OCI-LY7 (cell line): ENCODE results near the gene LZTS3. TPM values are rescaled to one million over a fixed set of nuclear protein-coding genes. Genes with fewer than 3 reads are reported as not detected.

Experiments used
- BruUV-seq: library from RNA; stranded (reverse); fragments of 400-500 nt; replicated peaks from 2 replicates; lab custom pipeline; 2021; lab: Mats Ljungman, UMichigan
- CTCF ChIA-PET: fragments of 300-600 bp; sonication (Branson Sonifier 250); formaldehyde crosslinking; loops from one replicate; lab custom pipeline; 2022; ENCODE audit warnings: antibody characterized with exemption; ENCODE audit not compliant: unreplicated experiment; lab: Charles Lee
- POLR2A ChIA-PET: fragments of 300-600 bp; sonication (Branson Sonifier 250); formaldehyde crosslinking; loops from one replicate; lab custom pipeline; 2022; ENCODE audit warnings: antibody characterized with exemption; lab: Charles Lee
- DNase-seq: peaks from one replicate; pipeline ENCODE4 v3.0.0-alpha.2; 2015; ENCODE audit warnings: low spot score
- H2AFZ ChIP-seq: fragments of 200-600 bp; sonication (generic), shearing (Covaris generic); 2 replicates; pipeline ENCODE4 v1.6.1; 2014; ENCODE audit warnings: mild to moderate bottlenecking, antibody characterized with exemption, low read length, moderate library complexity
- H3K27ac ChIP-seq: fragments of 200-600 bp; sonication (generic); 2 replicates; pipeline ENCODE4 v1.5.1; 2014; ENCODE audit warnings: mixed run types, low read depth, mild to moderate bottlenecking, moderate library complexity, low read length, inconsistent platforms; ENCODE audit not compliant: poor library complexity, severe bottlenecking
- H3K36me3 ChIP-seq: fragments of 200-600 bp; sonication (generic); 2 replicates; pipeline ENCODE4 v1.6.1; 2014; ENCODE audit warnings: mild to moderate bottlenecking, antibody characterized with exemption, low read length, moderate library complexity, mixed read lengths; ENCODE audit not compliant: insufficient read depth
- H3K4me1 ChIP-seq: fragments of 200-600 bp; sonication (generic); 2 replicates; pipeline ENCODE4 v1.5.1; 2014; ENCODE audit warnings: mild to moderate bottlenecking, low read length; ENCODE audit not compliant: insufficient read depth, poor library complexity, severe bottlenecking
- H3K4me2 ChIP-seq: fragments of 200-600 bp; sonication (generic); 2 replicates; pipeline ENCODE4 v1.6.1; 2014; ENCODE audit warnings: mild to moderate bottlenecking, low read length
- H3K4me3 ChIP-seq: fragments of 200-600 bp; sonication (generic); 2 replicates; pipeline ENCODE4 v1.5.1; 2014; ENCODE audit warnings: mild to moderate bottlenecking, low read depth, low read length; ENCODE audit not compliant: poor library complexity, severe bottlenecking
- H3K79me2 ChIP-seq: fragments of 200-600 bp; sonication (generic); 2 replicates; pipeline ENCODE4 v1.6.1; 2016; ENCODE audit warnings: low read depth, mild to moderate bottlenecking, low read length, moderate library complexity, mixed read lengths; ENCODE audit not compliant: insufficient read depth
- H3K9me2 ChIP-seq: fragments of 200-600 bp; sonication (generic); 2 replicates; pipeline ENCODE4 v1.6.1; 2016; ENCODE audit warnings: mild to moderate bottlenecking, low read length, mixed read lengths; ENCODE audit not compliant: insufficient read depth
- H3K9me3 ChIP-seq: fragments of 200-600 bp; sonication (generic); 2 replicates; pipeline ENCODE4 v1.6.1; 2014; ENCODE audit warnings: mild to moderate bottlenecking, mixed run types, low read length, mixed read lengths
- H4K20me1 ChIP-seq: fragments of 200-600 bp; sonication (generic); 2 replicates; pipeline ENCODE4 v1.6.1; 2014; ENCODE audit warnings: mild to moderate bottlenecking, antibody characterized with exemption, low read length, moderate library complexity, mixed read lengths; ENCODE audit not compliant: insufficient read depth
- EZH2phosphoT487 ChIP-seq: fragments of 200-600 bp; sonication (generic); IDR thresholded peaks from 2 replicates; pipeline ENCODE4 v1.6.1; 2018; ENCODE audit warnings: low read depth, borderline replicate concordance, mild to moderate bottlenecking, mixed run types, antibody characterized with exemption, low read length, moderate library complexity, mixed read lengths
- intact Hi-C: fragments of 100-400 bp; cut with micrococcal nuclease; formaldehyde crosslinking; loops from one replicate; pipeline ENCODE4 v1.10.0; 2022; ENCODE audit not compliant: unreplicated experiment
- total RNA-seq, 2 experiments: library from RNA; depleted of rRNA in 1 of 2; stranded (reverse); fragments of >200 nt in 1 of 2; shearing (Covaris generic) in 1 of 2; gene quantifications; 2 replicates each; pipeline ENCODE4 v1.2.3, GENCODE V29; 2014 to 2022
- TF ChIP-seq, protein P1 (sequence below): fragments of 200-600 bp; sonication (generic); conservative IDR thresholded peaks from 2 replicates; pipeline ENCODE4 v1.5.1; 2014; ENCODE audit warnings: mild to moderate bottlenecking, antibody characterized with exemption, low read length, moderate library complexity, mixed read lengths

Gene LZTS3
- total RNA-seq, 2 experiments from 2014 or later = 4.7 to 5.0 TPM

DNA sequence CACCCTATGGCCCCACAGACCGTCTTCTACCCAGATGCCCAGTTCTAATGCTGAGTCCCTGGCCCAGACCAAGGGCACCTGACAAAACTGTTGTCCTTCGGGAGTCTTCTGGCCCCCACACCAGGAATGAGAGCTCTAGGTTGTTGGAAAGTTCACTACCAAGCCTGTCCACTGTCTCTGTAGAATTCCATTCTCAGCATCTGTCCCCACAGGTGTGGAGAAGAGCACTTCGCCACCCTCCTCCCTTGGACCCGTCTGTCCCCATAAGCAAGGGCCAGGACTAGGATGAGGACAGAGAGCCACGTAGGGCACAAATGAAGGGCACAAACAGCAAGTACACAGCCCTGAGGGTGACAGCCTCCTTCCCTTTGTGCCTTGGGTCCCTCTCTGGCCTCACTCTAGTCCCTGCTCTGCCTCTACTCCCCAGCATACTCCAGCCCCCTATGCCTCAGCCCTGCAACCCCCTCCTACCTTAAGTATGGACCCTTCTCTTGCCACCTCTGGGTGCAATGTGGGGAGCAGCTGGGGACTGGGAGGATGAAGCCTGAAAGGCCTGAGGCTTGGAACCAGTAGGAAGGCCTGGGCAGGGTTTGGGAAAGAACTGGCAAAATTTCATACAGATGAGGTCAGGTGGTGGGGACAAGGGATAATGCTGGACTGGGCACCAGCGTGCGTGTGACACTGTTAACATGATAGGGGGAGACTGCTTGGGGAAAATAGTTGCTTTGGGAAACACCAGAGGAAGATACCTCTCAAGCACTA lies 4.3 kb downstream of the LZTS3 start:
- Histone ChIP-seq H2AFZ (no peak overlapping the region), H3K9me2 (no peaks in the 10 kb centered on the region), H3K4me1 (peaks cover 11% of the 10 kb centered on the region), H3K36me3 (no peaks in the 10 kb centered on the region), H3K79me2 (no peaks in the 10 kb centered on the region), H3K9me3 (no peaks in the 10 kb centered on the region), H3K27ac (no peak overlapping the region), H3K4me2 (no peak overlapping the region), H4K20me1 (no peaks in the 10 kb centered on the region), H3K4me3 (no peak overlapping the region)
- no peak for DNase-seq
- TF ChIP-seq, protein P1, sequence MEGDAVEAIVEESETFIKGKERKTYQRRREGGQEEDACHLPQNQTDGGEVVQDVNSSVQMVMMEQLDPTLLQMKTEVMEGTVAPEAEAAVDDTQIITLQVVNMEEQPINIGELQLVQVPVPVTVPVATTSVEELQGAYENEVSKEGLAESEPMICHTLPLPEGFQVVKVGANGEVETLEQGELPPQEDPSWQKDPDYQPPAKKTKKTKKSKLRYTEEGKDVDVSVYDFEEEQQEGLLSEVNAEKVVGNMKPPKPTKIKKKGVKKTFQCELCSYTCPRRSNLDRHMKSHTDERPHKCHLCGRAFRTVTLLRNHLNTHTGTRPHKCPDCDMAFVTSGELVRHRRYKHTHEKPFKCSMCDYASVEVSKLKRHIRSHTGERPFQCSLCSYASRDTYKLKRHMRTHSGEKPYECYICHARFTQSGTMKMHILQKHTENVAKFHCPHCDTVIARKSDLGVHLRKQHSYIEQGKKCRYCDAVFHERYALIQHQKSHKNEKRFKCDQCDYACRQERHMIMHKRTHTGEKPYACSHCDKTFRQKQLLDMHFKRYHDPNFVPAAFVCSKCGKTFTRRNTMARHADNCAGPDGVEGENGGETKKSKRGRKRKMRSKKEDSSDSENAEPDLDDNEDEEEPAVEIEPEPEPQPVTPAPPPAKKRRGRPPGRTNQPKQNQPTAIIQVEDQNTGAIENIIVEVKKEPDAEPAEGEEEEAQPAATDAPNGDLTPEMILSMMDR = no peak
- no peak for TF ChIP-seq EZH2phosphoT487
- CTCF ChIA-PET = no interaction called here
- no TSS peak for BruUV-seq
- intact Hi-C loops = no loop called here
- POLR2A ChIA-PET = interaction anchor here (0.7 kb wide), 1 partner anchor 105 kb away, joined by 3 read pairs; no protein-coding TSS in a partner anchor

DNA sequence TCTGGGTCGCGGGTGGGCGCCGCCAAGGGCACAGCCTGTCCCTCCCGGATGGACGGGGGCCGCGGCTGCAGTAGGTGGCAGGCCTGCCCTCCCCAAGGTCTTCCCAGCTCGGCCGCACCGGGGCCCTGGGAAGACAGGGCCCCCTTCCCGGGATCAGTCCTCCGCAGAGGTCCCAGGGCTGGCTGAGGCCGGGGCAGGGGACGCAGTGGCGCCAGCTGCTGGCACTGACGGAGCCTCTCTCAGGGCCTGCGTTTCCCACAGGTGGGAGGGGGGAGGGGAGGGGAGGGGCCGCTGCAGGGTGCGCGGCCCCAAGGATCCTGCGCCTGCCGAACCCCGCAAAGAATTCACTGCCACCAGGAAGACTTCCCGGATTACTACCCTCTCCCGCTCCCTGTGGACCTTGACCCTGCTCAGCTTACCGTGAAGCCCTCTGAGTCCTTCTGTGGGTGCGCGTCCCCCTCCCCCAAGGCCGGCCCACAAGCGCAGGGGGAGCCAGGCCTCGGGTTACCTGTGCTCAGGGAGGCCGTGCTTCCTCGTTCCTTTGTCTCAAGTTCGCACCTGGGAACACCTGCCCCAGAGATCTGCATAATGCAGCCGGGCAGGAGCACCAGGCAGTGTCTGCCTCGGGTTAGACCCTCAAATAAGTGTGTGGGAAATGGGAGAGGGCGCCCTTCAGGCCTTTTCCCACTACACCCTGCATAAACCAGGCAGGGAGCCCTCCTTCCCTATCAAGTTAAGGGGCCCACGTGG lies 5.1 kb downstream of the LZTS3 start:
- H4K20me1 ChIP-seq = no peaks in the 10 kb centered on the region
- H3K9me2 ChIP-seq = no peaks in the 10 kb centered on the region
- TF ChIP-seq, protein P1 = no peak
- TF ChIP-seq EZH2phosphoT487 = no peak
- intact Hi-C loops = no loop called here
- POLR2A ChIA-PET = no interaction called here
- H3K9me3 ChIP-seq = no peaks in the 10 kb centered on the region
- BruUV-seq = no TSS peak
- CTCF ChIA-PET = no interaction called here
- no peak overlapping the region for H3K4me3 ChIP-seq
- H3K79me2 ChIP-seq = no peaks in the 10 kb centered on the region
- no peaks in the 10 kb centered on the region for H3K36me3 ChIP-seq
- no peak for DNase-seq
- H2AFZ ChIP-seq = no peak overlapping the region
- H3K27ac ChIP-seq = no peak overlapping the region
- no peak overlapping the region for H3K4me2 ChIP-seq
- peaks cover 7% of the 10 kb centered on the region for H3K4me1 ChIP-seq

DNA sequence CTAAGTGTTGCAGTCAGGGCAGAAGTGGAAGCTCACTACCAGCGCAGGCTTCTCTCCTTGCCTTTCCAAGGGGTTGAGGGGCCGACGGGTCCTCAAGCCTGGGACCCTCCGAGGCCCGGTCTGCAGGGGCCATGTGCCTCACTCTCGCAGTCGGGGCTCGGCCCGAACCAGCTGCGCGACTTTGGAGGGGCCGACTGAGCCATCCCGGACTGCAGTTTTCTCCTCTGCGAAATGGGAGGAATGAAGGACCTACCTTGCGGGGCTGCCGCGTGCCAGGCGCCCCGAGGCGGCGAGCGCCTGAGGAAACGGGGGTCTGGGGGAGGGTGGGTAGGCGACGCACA lies 5.6 kb downstream of the LZTS3 start:
- Histone ChIP-seq H3K4me3 (no peak overlapping the region), H3K4me2 (no peak overlapping the region), H2AFZ (no peak overlapping the region), H3K27ac (no peak overlapping the region), H3K79me2 (no peaks in the 10 kb centered on the region), H4K20me1 (no peaks in the 10 kb centered on the region), H3K4me1 (peaks cover 8% of the 10 kb centered on the region), H3K9me2 (no peaks in the 10 kb centered on the region), H3K9me3 (no peaks in the 10 kb centered on the region), H3K36me3 (no peaks in the 10 kb centered on the region)
- intact Hi-C loops = no loop called here
- TF ChIP-seq, protein P1 = no peak
- no peak for TF ChIP-seq EZH2phosphoT487
- CTCF ChIA-PET = no interaction called here
- no TSS peak for BruUV-seq
- POLR2A ChIA-PET = no interaction called here
- DNase-seq = no peak
